Measurements from ENCODE around the gene CRYBA4.

DNA sequence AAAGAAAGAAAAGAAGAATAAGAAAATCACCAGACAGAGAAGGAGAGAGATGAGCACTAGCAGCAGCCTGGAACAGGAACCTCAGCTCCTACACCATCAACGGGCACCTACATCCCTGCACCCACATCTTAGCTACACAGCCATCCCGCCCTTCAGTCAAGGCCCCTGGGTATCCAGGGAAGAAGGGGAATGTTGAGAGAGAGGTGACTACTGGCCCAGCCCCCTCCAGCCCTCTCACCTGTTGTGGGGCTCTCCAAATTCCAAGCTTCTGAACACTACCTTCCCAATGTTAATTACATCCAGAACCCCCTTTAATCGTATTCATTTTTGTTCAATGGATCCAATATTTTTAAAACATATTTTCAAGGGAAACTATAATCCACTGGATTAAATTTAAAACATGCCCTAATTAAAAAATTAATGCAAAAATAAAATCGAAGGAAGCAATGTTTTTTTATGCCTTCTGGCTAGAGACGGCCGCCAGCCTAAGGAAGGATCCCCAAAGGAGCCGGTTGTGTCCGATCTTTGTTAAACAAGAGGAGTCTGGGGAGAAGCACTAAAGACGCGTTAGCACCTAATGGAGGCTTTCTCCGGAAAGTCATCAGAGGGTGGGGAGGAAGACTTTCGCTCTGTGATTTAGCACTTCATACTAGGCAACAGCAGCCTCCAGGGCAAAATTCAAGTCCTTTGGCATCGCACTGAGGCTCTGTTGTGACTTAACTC lies 41.4 kb upstream of the CRYBA4 start:
- TF ChIP-seq POLR2A (IDR thresholded peaks at IDR 0.05), result no peak
- TF ChIP-seq, protein P1, sequence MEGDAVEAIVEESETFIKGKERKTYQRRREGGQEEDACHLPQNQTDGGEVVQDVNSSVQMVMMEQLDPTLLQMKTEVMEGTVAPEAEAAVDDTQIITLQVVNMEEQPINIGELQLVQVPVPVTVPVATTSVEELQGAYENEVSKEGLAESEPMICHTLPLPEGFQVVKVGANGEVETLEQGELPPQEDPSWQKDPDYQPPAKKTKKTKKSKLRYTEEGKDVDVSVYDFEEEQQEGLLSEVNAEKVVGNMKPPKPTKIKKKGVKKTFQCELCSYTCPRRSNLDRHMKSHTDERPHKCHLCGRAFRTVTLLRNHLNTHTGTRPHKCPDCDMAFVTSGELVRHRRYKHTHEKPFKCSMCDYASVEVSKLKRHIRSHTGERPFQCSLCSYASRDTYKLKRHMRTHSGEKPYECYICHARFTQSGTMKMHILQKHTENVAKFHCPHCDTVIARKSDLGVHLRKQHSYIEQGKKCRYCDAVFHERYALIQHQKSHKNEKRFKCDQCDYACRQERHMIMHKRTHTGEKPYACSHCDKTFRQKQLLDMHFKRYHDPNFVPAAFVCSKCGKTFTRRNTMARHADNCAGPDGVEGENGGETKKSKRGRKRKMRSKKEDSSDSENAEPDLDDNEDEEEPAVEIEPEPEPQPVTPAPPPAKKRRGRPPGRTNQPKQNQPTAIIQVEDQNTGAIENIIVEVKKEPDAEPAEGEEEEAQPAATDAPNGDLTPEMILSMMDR (IDR thresholded peaks at IDR 0.05), result no peak
